ENCODE results near the gene NHSL2.

GRCh38 chrX:72006461-72006860 lies 95.8 kb downstream of the NHSL2 start:
- TF ChIP-seq CTCF (conservative IDR thresholded peaks at IDR 0.05; ENCODE audit: low read depth, low read length), result no peak
- TF ChIP-seq EZH2 (IDR thresholded peaks at IDR 0.05; ENCODE audit: borderline replicate concordance, low read depth, low read length, poor library complexity, severe bottlenecking), result no peak

Data from A673 (cell line).